K562 (cell line): Measurements from ENCODE around the gene NR1D1. TPM values are rescaled to one million over a fixed set of nuclear protein-coding genes. Genes with fewer than 3 reads are reported as not detected.

Source experiments
- ADNP ChIP-seq: fragments of 200-800 bp; sonication (Bioruptor generic); IDR thresholded peaks from 2 replicates; pipeline ENCODE4 v1.6.1; 2016; ENCODE audit warnings: missing genetic modification characterization, missing compliant biosample characterization
- BACH1 ChIP-seq: fragments of 200-800 bp; sonication (Bioruptor generic); IDR thresholded peaks from 2 replicates; pipeline ENCODE4 v1.6.1; 2016; ENCODE audit warnings: missing genetic modification characterization, missing compliant biosample characterization
- CXXC5 ChIP-seq: fragments of 250-450 bp; sonication (Bioruptor Pico); IDR thresholded peaks from 2 replicates; pipeline ENCODE4 v1.8.0; 2022; ENCODE audit warnings: inconsistent platforms, mild to moderate bottlenecking, moderate library complexity
- DPF2 ChIP-seq: fragments of 450-650 bp; IDR thresholded peaks from 2 replicates; pipeline ENCODE4 v1.6.1; 2016
- EWSR1 ChIP-seq: fragments of 450-650 bp; IDR thresholded peaks from 2 replicates; pipeline ENCODE4 v1.6.1; 2018; ENCODE audit warnings: borderline replicate concordance, mild to moderate bottlenecking, low read depth, moderate library complexity; ENCODE audit not compliant: partially characterized antibody
- GABPB2 ChIP-seq: fragments of 250-450 bp; sonication (Bioruptor Pico); conservative IDR thresholded peaks from 2 replicates; pipeline ENCODE4 v1.5.1; 2021; ENCODE audit warnings: mild to moderate bottlenecking
- HNRNPK ChIP-seq: fragments of 200-400 bp; formaldehyde crosslinking; IDR thresholded peaks from one replicate; pipeline ENCODE4 v1.6.1; 2018; ENCODE audit warnings: mild to moderate bottlenecking, low read depth, low read length; ENCODE audit not compliant: poor library complexity, severe bottlenecking
- ILF3 ChIP-seq: fragments of 450-650 bp; IDR thresholded peaks from 2 replicates; pipeline ENCODE4 v1.6.1; 2018; ENCODE audit warnings: antibody characterized with exemption, mild to moderate bottlenecking, moderate library complexity, borderline replicate concordance
- KDM2B ChIP-seq: fragments of 250-450 bp; sonication (Bioruptor Pico); IDR thresholded peaks from 2 replicates; pipeline ENCODE4 v1.8.0; 2021; ENCODE audit warnings: mild to moderate bottlenecking, moderate library complexity
- KLF13 ChIP-seq: fragments of 450-650 bp; IDR thresholded peaks from 2 replicates; pipeline ENCODE4 v1.6.1; 2016; ENCODE audit warnings: missing genetic modification characterization, low read depth, mild to moderate bottlenecking, missing compliant biosample characterization, moderate library complexity, borderline replicate concordance
- MAZ ChIP-seq, 2 experiments: fragments of 450-650 bp in 1 of 2; sonication (generic) in 1 of 2; formaldehyde crosslinking; IDR thresholded peaks in 1 of 2; conservative IDR thresholded peaks in 1 of 2; 2 replicates each; pipeline versions ENCODE4 v1.4.0 to v1.5.0; 2020; ENCODE audit warnings: mild to moderate bottlenecking in 1 of 2, missing genetic modification reagents in 1 of 2
- MXD1 ChIP-seq: fragments of 250-450 bp; sonication (Bioruptor Pico); IDR thresholded peaks from 2 replicates; pipeline ENCODE4 v1.8.0; 2021; ENCODE audit warnings: borderline replicate concordance, mild to moderate bottlenecking, moderate library complexity; ENCODE audit not compliant: poor library complexity, severe bottlenecking
- SMARCC2 ChIP-seq: fragments of 450-650 bp; IDR thresholded peaks from 2 replicates; pipeline ENCODE4 v1.6.1; 2017; ENCODE audit warnings: antibody characterized with exemption, moderate library complexity, mild to moderate bottlenecking, low read depth
- TAF7 ChIP-seq: fragments of 450-650 bp; IDR thresholded peaks from 2 replicates; pipeline ENCODE4 v1.6.1; 2016; ENCODE audit warnings: missing genetic modification characterization, missing compliant biosample characterization
- ZBTB1 ChIP-seq: sonication (generic); formaldehyde crosslinking; IDR thresholded peaks from 2 replicates; pipeline ENCODE4 v1.8.1; 2023; ENCODE audit warnings: missing genetic modification reagents, low read depth, mild to moderate bottlenecking, borderline replicate concordance
- ZKSCAN1 ChIP-seq: fragments of 150-350 bp; IDR thresholded peaks from 2 replicates; pipeline ENCODE4 v1.6.1; 2016; ENCODE audit warnings: low read depth, low read length
- ZNF354B ChIP-seq: fragments of 250-450 bp; sonication (Bioruptor Pico); IDR thresholded peaks from 2 replicates; pipeline ENCODE4 v1.4.0; 2020
- ZNF408 ChIP-seq: fragments of 250-450 bp; sonication (Bioruptor Pico); IDR thresholded peaks from 2 replicates; pipeline ENCODE4 v1.4.0; 2020; ENCODE audit warnings: low read depth, mild to moderate bottlenecking, moderate library complexity
- polyA plus RNA-seq, 8 experiments: library from polyadenylated mRNA; depleted of rRNA in 4 of 8; stranded (reverse) in 5 of 8; unstranded in 3 of 8; fragments of >200 nt; fragmentation: Nextera tagmentation in 2 of 8; fragmentation: Illumina TruSeq in 1 of 8; extraction: Ambion mirVana in 2 of 8; extraction: Trizol in 1 of 8; gene quantifications; 2 replicates each; pipeline versions ENCODE4 v1.2.1 to v1.2.3, GENCODE V29; 2011 to 2014; ENCODE audit warnings: inconsistent platforms in 1 of 8, missing spikeins in 1 of 8
- total RNA-seq, 7 experiments: library from RNA; depleted of rRNA in 6 of 7; stranded (reverse); fragments of >200 nt in 6 of 7; fragmentation: Illumina TruSeq in 2 of 7; extraction: Trizol in 2 of 7; gene quantifications; 2 replicates each; pipeline versions ENCODE4 v1.2.1 to v1.2.3, GENCODE V29; 2011 to 2021; ENCODE audit warnings: low replicate concordance in 1 of 7
- TF ChIP-seq, protein P1 (sequence below): IDR thresholded peaks from 3 replicates; pipeline ENCODE4 v1.6.1; 2011; ENCODE audit warnings: borderline replicate concordance, mild to moderate bottlenecking, moderate library complexity; ENCODE audit not compliant: insufficient read length; ENCODE audit errors: extremely low read depth
- TF ChIP-seq, protein P2 (sequence below): sonication (generic); formaldehyde crosslinking; IDR thresholded peaks from 2 replicates; pipeline ENCODE4 v1.8.1; 2023; ENCODE audit warnings: mild to moderate bottlenecking, missing genetic modification reagents
- TF ChIP-seq, protein P3 (sequence below): conservative IDR thresholded peaks from 2 replicates; pipeline ENCODE4 v1.6.1; 2011; ENCODE audit warnings: low read depth, mild to moderate bottlenecking, low read length; ENCODE audit not compliant: control insufficient read depth

The NR1D1 gene
- total and polyA plus RNA-seq, 9 of the 15 experiments (the other 6 are each of a cell fraction or from before 2014, with no cell fraction given) = 0.25 to 7.7 (median 0.65) TPM

- no peak for TF ChIP-seq MXD1 (CRISPR knock-in tag)
- TF ChIP-seq CXXC5 (CRISPR knock-in tag) = peak; percentile 20; the same call in 1 of the 2 replicates
- TF ChIP-seq, protein P1, sequence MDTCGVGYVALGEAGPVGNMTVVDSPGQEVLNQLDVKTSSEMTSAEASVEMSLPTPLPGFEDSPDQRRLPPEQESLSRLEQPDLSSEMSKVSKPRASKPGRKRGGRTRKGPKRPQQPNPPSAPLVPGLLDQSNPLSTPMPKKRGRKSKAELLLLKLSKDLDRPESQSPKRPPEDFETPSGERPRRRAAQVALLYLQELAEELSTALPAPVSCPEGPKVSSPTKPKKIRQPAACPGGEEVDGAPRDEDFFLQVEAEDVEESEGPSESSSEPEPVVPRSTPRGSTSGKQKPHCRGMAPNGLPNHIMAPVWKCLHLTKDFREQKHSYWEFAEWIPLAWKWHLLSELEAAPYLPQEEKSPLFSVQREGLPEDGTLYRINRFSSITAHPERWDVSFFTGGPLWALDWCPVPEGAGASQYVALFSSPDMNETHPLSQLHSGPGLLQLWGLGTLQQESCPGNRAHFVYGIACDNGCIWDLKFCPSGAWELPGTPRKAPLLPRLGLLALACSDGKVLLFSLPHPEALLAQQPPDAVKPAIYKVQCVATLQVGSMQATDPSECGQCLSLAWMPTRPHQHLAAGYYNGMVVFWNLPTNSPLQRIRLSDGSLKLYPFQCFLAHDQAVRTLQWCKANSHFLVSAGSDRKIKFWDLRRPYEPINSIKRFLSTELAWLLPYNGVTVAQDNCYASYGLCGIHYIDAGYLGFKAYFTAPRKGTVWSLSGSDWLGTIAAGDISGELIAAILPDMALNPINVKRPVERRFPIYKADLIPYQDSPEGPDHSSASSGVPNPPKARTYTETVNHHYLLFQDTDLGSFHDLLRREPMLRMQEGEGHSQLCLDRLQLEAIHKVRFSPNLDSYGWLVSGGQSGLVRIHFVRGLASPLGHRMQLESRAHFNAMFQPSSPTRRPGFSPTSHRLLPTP = no peak
- no peak for TF ChIP-seq ZKSCAN1
- TF ChIP-seq, protein P2, sequence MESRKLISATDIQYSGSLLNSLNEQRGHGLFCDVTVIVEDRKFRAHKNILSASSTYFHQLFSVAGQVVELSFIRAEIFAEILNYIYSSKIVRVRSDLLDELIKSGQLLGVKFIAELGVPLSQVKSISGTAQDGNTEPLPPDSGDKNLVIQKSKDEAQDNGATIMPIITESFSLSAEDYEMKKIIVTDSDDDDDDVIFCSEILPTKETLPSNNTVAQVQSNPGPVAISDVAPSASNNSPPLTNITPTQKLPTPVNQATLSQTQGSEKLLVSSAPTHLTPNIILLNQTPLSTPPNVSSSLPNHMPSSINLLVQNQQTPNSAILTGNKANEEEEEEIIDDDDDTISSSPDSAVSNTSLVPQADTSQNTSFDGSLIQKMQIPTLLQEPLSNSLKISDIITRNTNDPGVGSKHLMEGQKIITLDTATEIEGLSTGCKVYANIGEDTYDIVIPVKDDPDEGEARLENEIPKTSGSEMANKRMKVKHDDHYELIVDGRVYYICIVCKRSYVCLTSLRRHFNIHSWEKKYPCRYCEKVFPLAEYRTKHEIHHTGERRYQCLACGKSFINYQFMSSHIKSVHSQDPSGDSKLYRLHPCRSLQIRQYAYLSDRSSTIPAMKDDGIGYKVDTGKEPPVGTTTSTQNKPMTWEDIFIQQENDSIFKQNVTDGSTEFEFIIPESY (CRISPR knock-in tag) = no peak
- TF ChIP-seq ILF3 = no peak
- TF ChIP-seq DPF2 = peak; percentile 60
- no peak for TF ChIP-seq HNRNPK
- no peak for TF ChIP-seq ZNF408
- no peak for TF ChIP-seq ADNP
- TF ChIP-seq, protein P3, sequence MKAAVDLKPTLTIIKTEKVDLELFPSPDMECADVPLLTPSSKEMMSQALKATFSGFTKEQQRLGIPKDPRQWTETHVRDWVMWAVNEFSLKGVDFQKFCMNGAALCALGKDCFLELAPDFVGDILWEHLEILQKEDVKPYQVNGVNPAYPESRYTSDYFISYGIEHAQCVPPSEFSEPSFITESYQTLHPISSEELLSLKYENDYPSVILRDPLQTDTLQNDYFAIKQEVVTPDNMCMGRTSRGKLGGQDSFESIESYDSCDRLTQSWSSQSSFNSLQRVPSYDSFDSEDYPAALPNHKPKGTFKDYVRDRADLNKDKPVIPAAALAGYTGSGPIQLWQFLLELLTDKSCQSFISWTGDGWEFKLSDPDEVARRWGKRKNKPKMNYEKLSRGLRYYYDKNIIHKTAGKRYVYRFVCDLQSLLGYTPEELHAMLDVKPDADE = 0 out of 2 replicates have a peak, but pooled peaks have one; percentile 69
- no peak for TF ChIP-seq SMARCC2
- TF ChIP-seq ZBTB1 (CRISPR knock-in tag) = no peak
- TF ChIP-seq KLF13 = no peak
- TF ChIP-seq ZNF354B (CRISPR knock-in tag) = no peak
- no peak for TF ChIP-seq EWSR1
- no peak for TF ChIP-seq TAF7 (tag)
- TF ChIP-seq MAZ (CRISPR knock-in tag; conservative IDR thresholded peaks at IDR 0.05 in 1 of 2, IDR thresholded peaks at IDR 0.05 in 1 of 2) = no peak
- TF ChIP-seq KDM2B (CRISPR knock-in tag) = no peak
- TF ChIP-seq BACH1 (tag) = no peak
- no peak for TF ChIP-seq GABPB2 (CRISPR knock-in tag)
Observed at GRCh38 chr17:40122999-40123810, 22.8 kb upstream of the NR1D1 start (continued).
